Subcutaneous abdominal adipose tissue (tissue), 5 donors: Measurements from ENCODE around the gene FAM186B.

Experiments used
- H3K27ac ChIP-seq: one replicate; pipeline ENCODE4 v1.7.0; 2013; ENCODE audit warnings: low read depth, mild to moderate bottlenecking, inconsistent platforms, low read length, moderate library complexity
- H3K27me3 ChIP-seq, 5 donors: one replicate each; pipeline ENCODE4 v1.7.0; 2013; ENCODE audit warnings: low read length in 5 of 5, inconsistent platforms in 1 of 5; ENCODE audit not compliant: control insufficient read depth in 5 of 5, insufficient read depth in 4 of 5
- H3K36me3 ChIP-seq, 5 donors: one replicate each; pipeline ENCODE4 v1.7.0; 2013; ENCODE audit warnings: low read length in 5 of 5; ENCODE audit not compliant: control insufficient read depth in 5 of 5, insufficient read depth in 5 of 5
- H3K4me1 ChIP-seq, 5 donors: one replicate each; pipeline ENCODE4 v1.7.0; 2013; ENCODE audit warnings: low read length in 5 of 5, mild to moderate bottlenecking in 3 of 5, moderate library complexity in 1 of 5; ENCODE audit not compliant: control insufficient read depth in 5 of 5, insufficient read depth in 5 of 5
- H3K4me3 ChIP-seq, 5 donors: one replicate each; pipeline ENCODE4 v1.7.0; 2013; ENCODE audit warnings: low read length in 5 of 5, low read depth in 1 of 5
- H3K9ac ChIP-seq, 5 donors: one replicate each; pipeline ENCODE4 v1.7.0; 2013; ENCODE audit warnings: low read length in 5 of 5, mild to moderate bottlenecking in 4 of 5, moderate library complexity in 3 of 5
- H3K9me3 ChIP-seq, 5 donors: one replicate each; pipeline ENCODE4 v1.7.0; 2013; ENCODE audit warnings: low read length in 5 of 5; ENCODE audit not compliant: control insufficient read depth in 5 of 5
- donor health status: healthy.
- donor health status: healthy.
- donor health status: healthy.
- donor health status: healthy.
- donor health status: healthy.

Gene FAM186B

GRCh38 chr12:49636574-49636973 lies 31.1 kb upstream of the FAM186B start:
- Histone ChIP-seq H3K4me1 (peaks cover 2 to 21% (median 11%) of the 10 kb centered on the region in 5 donors), H3K9ac (peak overlapping the region in 2 of 5 donors; percentile 5 to 8), H3K27ac (no peak overlapping the region), H3K9me3 (no peaks in the 10 kb centered on the region), H3K36me3 (peaks cover 0 to 37% (median 17%) of the 10 kb centered on the region in 5 donors), H3K4me3 (no peak overlapping the region), H3K27me3 (no peaks in the 10 kb centered on the region)

- H3K9ac ChIP-seq: peak overlapping the region in 1 of 5 donors; percentile 9
- H3K9me3 ChIP-seq: no peaks in the 10 kb centered on the region
- no peak overlapping the region for H3K4me3 ChIP-seq
- no peak overlapping the region for H3K27ac ChIP-seq
- peaks cover 0 to 30% (median 17%) of the 10 kb centered on the region in 5 donors for H3K36me3 ChIP-seq
- H3K4me1 ChIP-seq: peaks cover 2 to 21% (median 11%) of the 10 kb centered on the region in 5 donors
- H3K27me3 ChIP-seq: no peaks in the 10 kb centered on the region
These were observed 30.2 kb upstream of the FAM186B start for GRCh38 chr12:49635656-49636055.

- peaks cover 0 to 27% (median 14%) of the 10 kb centered on the region in 5 donors for H3K36me3 ChIP-seq
- H3K27ac ChIP-seq: no peak overlapping the region
- no peaks in the 10 kb centered on the region for H3K9me3 ChIP-seq
- no peak overlapping the region for H3K4me3 ChIP-seq
- H3K27me3 ChIP-seq: no peaks in the 10 kb centered on the region
- H3K4me1 ChIP-seq: peaks cover 2 to 21% (median 11%) of the 10 kb centered on the region in 5 donors
- no peak overlapping the region for H3K9ac ChIP-seq
These were observed 29.6 kb upstream of the FAM186B start for GRCh38 chr12:49635036-49635435.

- Histone ChIP-seq H3K27ac (no peak overlapping the region), H3K4me3 (no peak overlapping the region), H3K9ac (no peak overlapping the region), H3K27me3 (no peaks in the 10 kb centered on the region), H3K9me3 (no peaks in the 10 kb centered on the region), H3K4me1 (peaks cover 2 to 21% (median 11%) of the 10 kb centered on the region in 5 donors), H3K36me3 (peaks cover 0 to 27% (median 14%) of the 10 kb centered on the region in 5 donors)
These were observed 28.4 kb upstream of the FAM186B start for GRCh38 chr12:49633703-49634345.

- H3K4me1 ChIP-seq: peaks cover 2 to 21% (median 11%) of the 10 kb centered on the region in 5 donors
- no peak overlapping the region for H3K9ac ChIP-seq
- no peaks in the 10 kb centered on the region for H3K9me3 ChIP-seq
- no peaks in the 10 kb centered on the region for H3K27me3 ChIP-seq
- H3K27ac ChIP-seq: no peak overlapping the region
- no peak overlapping the region for H3K4me3 ChIP-seq
- H3K36me3 ChIP-seq: peaks cover 0 to 26% (median 11%) of the 10 kb centered on the region in 5 donors
These were observed 27.7 kb upstream of the FAM186B start for GRCh38 chr12:49632986-49633702.

- Histone ChIP-seq H3K4me1 (peaks cover 2 to 21% (median 11%) of the 10 kb centered on the region in 5 donors), H3K36me3 (peaks cover 0 to 20% (median 10%) of the 10 kb centered on the region in 5 donors), H3K27ac (no peak overlapping the region), H3K4me3 (no peak overlapping the region), H3K27me3 (no peaks in the 10 kb centered on the region), H3K9ac (no peak overlapping the region), H3K9me3 (no peaks in the 10 kb centered on the region)
These were observed 27.0 kb upstream of the FAM186B start for GRCh38 chr12:49632401-49632800.

GRCh38 chr12:49631336-49631907 lies 26.0 kb upstream of the FAM186B start:
- Histone ChIP-seq H3K4me3 (no peak overlapping the region), H3K9ac (no peak overlapping the region), H3K27ac (no peak overlapping the region), H3K9me3 (no peaks in the 10 kb centered on the region), H3K27me3 (no peaks in the 10 kb centered on the region), H3K36me3 (peaks cover 0 to 20% (median 7%) of the 10 kb centered on the region in 5 donors), H3K4me1 (peaks cover under 1 to 12% (median 5%) of the 10 kb centered on the region in 5 donors)

- no peaks in the 10 kb centered on the region for H3K27me3 ChIP-seq
- peaks cover 0 to 7% (median 5%) of the 10 kb centered on the region in 5 donors for H3K36me3 ChIP-seq
- no peak overlapping the region for H3K9ac ChIP-seq
- H3K9me3 ChIP-seq: no peaks in the 10 kb centered on the region
- no peak overlapping the region for H3K4me3 ChIP-seq
- H3K27ac ChIP-seq: no peak overlapping the region
- H3K4me1 ChIP-seq: peaks cover 0 to 8% (median 6%) of the 10 kb centered on the region in 5 donors
These were observed 22.4 kb upstream of the FAM186B start for GRCh38 chr12:49627752-49628360.

- H3K9ac ChIP-seq: no peak overlapping the region
- peaks cover 0 to 17% (median 15%) of the 10 kb centered on the region in 5 donors for H3K4me1 ChIP-seq
- H3K27ac ChIP-seq: no peak overlapping the region
- H3K36me3 ChIP-seq: peaks cover 0 to 4% (median 2%) of the 10 kb centered on the region in 5 donors
- no peak overlapping the region for H3K4me3 ChIP-seq
- H3K9me3 ChIP-seq: no peaks in the 10 kb centered on the region
- no peaks in the 10 kb centered on the region for H3K27me3 ChIP-seq
These were observed 21.4 kb upstream of the FAM186B start for GRCh38 chr12:49626836-49627235.
